Fibroblast of skin of left quadriceps (primary cell): Measurements from ENCODE around the gene CD99L2.
A peak's percentile ranks its signal among the peaks of the same experiment; 100 is the strongest.

Experiments used
- DNase-seq, 2 experiments: peaks; one replicate each; pipeline ENCODE4 v3.0.0-alpha.2; 2013; ENCODE audit warnings: low read depth in 2 of 2

Gene CD99L2

GRCh38 chrX:150792949-150793527, 105.4 kb downstream of the CD99L2 start:
- DNase-seq, result no peak

DNA sequence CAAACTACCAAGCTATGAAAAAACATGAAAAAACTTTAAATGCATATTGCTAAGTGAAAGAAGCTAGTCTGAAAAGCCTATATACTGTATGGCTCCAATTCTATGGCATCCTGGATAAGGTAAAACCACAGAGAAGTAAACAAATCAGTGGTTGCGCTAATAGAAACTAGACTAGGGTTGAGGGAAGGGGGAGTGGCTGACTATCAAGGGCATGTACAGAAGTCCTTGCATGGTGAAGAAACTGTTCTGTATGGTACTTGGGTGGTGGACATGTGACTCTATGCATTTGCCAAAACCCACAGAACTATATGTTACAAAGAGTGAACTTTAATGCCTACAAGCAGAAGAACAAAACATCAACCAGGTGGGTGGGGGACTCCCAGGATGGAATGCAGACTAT, 108.4 kb downstream of the CD99L2 start:
- DNase-seq, result no peak

DNA sequence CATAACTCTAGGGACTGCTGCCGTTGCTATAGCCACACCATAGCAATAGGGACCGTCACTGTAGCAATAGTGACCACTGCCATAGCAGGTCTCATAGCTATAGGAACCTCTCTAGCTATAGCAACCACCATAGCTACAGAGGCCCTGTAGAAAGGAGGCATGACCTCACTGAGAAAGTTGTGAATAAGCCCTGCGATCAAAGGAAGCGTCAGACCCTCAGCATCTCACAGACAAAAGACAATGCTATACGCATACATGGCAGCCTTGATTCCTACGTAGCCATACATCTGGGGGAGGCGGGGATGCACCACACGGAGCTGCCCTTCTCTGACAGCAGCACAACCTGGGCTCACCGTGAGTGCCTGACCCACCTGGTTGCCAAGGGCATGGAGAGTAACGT, 116.8 kb downstream of the CD99L2 start:
- no peak for DNase-seq

DNA sequence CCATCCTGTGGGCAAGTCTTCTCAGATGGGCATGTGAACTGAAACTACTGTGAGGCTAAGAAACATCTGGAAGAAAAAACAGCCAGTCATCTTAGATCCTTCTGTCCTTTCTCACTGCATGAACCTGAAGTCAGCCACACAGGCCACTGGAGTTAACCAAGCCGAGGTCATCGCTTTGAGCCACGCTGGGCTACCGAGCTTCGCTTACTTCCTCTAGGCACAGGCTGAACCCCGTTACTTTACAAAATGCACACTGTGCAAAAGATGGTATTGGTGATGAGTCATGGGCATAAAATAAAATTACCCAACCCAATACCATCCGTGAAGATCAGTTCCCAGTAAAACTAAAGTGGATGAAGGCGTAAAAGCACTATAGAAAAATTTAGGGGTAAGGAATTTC, 119.1 kb downstream of the CD99L2 start:
- no peak for DNase-seq

GRCh38 chrX:150777328-150777992, 121.0 kb downstream of the CD99L2 start:
- DNase-seq, result no peak

DNA sequence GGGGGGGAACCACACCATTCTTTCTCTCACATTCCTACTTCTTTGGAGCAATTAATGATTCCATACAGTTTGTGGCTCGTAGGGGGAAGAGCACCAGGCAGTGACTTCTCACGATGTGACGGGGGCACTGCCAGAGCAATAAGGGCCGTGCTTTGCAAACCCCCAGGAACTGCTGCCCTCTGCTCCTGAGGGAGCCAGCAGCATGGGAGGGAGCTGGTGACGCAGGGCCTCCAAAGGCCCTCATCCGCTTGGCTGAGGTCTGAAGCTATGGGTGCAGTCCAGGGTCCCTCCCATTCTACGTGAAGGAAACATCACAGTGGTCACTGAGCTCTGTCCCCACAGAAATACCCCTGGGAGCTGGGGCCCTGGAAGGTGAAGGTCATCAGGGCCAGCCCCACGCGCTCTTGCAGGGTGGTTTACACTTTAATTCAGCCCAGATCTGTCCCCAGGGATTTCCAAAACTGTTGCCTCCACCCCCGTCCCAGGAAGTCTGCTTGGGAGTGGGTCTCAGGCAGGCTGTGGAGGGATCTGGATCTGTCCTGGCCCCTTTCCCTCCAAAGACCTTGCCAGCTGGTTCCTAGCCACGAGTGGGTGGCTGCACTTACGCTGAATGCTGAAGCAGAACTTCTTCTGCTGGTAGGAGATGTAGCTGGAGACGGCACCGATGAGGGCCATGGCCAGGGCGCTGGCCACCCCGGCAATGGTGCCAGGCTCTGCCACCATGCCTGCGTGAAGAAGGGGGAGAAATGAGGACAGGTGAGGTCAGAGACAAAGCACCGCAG, 122.7 kb downstream of the CD99L2 start:
- DNase-seq, result no peak

DNA sequence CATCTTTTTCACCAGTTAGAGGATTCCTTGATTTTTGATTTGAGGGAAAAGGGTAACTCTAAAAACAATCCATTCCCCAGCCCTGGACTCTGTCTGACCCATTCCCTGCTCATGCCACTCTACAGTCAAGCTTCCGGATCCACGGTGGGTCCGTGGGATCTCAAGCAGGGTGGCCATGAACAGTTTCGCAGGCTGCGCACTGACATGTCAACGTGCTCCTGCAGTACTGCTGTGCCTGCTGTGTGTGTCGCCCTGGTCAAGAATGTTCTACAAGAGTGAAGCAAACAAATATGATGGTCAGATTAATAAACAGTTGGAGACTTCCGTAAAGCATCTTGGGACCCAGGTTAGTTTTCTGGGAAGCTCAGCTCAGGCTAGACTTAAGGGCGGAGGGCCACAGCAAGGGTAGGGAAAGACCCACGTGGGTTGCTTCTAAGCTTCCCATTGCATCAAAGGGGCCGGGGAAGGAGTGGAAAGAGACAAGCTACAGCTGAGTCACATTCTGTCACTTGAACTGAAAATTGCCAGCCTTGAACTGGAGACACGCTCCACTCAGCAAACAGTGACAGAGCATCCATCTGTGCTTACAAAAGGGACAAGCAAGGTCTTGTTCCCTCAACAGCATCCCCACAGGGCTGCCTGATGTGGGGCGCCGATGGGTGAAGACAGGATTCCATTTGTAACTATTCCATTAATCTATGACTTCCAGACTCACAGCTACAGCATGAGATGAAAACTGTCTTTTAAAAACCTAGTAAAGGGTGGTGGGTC, 123.5 kb downstream of the CD99L2 start:
- DNase-seq, result no peak

DNA sequence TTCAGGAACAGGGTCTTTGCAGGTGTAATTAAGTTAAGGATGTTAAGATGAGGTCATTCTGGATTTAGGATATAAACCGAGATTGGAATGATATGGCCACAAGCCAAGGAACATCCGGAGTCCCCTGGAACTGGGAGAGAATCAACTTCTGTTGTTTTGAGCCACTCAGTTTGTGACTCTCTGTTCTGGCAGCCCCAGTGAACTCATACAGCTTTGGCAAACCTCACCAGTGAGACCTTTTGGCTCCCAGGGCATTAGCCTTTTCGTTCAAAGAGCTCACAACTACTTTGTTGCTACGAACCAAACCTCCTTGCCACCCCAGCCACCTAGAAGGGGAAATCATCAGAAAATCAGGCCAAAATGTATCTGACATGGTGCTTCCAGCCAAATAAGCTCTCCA, 124.8 kb downstream of the CD99L2 start:
- no peak for DNase-seq

DNA sequence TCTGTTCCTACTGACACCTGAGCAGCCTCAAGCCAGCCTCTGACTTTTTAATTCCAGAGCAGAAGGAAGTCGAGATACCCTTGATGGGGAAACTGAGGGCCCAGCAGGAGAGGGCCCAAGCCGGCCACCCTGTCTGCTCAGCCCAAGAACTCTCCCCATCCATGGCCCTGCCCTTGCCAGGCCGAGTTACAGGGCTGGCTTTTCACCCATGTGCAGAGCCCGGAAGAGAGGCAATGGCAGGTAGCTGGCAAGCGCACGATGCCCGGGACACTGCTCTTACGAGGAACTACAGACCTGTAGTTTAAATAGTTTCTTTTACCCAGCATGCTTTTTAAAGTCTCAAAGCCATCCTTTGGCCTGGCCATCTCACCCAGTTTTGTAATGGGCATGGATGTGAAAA, 125.4 kb downstream of the CD99L2 start:
- DNase-seq, result no peak

GRCh38 chrX:150772150-150772970, 126.1 kb downstream of the CD99L2 start:
- DNase-seq, result peak in 1 of 2 experiments; percentile 20

GRCh38 chrX:150771116-150771515, 127.4 kb downstream of the CD99L2 start:
- DNase-seq, result no peak

GRCh38 chrX:150770623-150771022, 127.8 kb downstream of the CD99L2 start:
- DNase-seq, result no peak

GRCh38 chrX:150769408-150769807, 129.1 kb downstream of the CD99L2 start:
- no peak for DNase-seq

DNA sequence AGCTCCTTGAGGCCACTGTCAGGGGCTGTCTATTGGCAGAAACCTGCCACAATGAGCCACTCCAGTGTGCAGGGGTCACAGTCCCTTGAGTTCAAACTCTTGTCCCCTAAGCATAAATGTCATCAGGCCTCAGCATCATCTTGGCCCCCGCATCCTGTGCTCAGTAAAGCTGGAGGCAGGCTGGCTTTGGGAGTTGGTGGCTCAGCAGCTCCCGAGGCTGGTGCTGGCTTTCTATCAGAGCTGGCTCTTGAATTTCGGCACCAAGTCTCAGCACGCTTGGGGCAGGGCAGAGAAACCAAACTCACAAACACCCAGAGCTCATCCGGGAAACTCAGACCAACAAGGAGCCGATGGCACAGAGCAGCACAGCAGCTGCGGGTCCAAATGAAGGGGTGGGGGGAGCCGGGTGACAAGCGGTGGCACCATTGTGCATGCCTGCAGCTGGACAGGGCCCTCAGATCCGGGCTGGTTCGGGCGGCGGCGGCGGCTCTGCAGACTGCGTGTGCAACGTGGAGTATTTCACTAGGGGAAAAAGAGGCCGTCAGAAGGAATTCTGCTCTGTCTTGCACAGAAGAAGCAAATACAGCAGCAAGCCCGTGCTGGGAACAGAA, 129.8 kb downstream of the CD99L2 start:
- DNase-seq, result no peak

DNA sequence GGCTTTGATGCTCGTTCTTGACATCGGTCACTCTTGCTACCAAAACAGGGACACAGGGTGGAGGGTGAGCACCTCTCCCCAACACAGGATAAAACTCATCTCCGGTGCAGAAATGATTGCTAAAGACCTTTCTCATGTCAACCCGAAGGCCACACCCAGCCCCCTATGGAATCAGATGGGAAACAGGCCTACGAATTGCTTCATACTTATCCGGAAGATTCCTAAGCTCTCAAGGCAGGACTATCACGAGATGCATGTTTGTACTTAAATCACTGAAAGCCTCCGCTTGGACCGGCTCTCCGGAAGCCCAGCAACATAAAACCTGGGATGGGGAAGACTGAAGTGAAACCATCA, 130.4 kb downstream of the CD99L2 start:
- no peak for DNase-seq

GRCh38 chrX:150767475-150768131, 130.9 kb downstream of the CD99L2 start:
- peak; percentile 70 to 74 for DNase-seq

DNA sequence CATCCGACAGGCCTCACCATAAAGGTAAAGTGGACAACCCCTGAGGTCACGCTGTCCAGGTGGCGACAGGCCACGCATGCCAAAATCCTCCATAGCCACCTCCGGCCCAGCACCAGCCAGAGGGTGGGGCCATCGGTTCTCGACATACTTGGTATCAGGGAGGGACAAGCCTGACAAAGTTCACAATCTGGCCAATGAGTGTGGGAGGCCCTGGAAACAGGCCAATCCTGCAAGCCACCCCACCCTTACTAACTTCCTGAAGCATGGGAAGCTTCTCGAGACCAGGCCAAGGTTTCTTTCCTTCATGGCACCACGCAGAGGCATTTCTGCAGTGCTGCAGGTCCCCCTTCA, 131.4 kb downstream of the CD99L2 start:
- no peak for DNase-seq

GRCh38 chrX:150766351-150767044, 132.0 kb downstream of the CD99L2 start:
- DNase-seq, result no peak

DNA sequence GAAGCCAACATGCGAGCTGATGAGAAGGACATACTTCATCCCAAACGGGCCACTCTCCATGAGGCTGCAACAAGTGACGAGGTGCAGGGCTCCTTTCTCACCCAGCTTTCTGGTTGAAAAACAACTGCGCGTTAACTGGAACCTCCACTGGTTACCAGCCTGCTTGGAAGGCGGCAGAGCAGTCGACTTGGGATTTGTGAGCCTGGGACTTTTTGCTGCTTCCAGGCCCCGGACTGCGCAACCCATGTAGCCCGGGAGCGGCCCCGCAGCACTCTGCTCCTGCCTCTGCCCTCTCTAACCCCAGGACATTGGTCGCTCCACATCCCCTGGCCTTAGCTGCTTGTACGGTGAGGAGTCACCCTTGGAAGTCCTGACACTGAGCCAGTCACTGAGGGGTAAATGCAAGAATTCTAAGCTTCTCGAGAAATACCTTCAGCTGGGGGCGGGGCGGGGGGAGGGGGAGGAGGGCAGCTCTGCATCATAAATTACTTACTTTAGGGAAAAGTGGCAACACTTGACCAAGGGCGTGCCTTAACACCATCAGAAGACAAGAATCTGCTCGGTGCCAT, 132.6 kb downstream of the CD99L2 start:
- DNase-seq, result no peak

- DNase-seq, result no peak
These were observed 133.2 kb downstream of the CD99L2 start for GRCh38 chrX:150765237-150765636.
